ENCODE results near the gene PTPN20. TPM values are rescaled to one million over a fixed set of nuclear protein-coding genes. Genes with fewer than 3 reads are reported as not detected.
"Not testable (repeated sequence)": the region's sequence is repeated elsewhere in the genome, so short reads cannot be mapped to it uniquely, and the experiment has no call there.

The PTPN20 gene
- total and polyA plus RNA-seq, 2 of the 8 experiments (the other 6 are each of a cell fraction or from before 2014, with no cell fraction given): not detected

- DNase-seq (ENCODE audit: low read depth in 1 of 2, low spot score in 2 of 2); H3K9ac ChIP-seq (replicated peaks in 1 of 4; ENCODE audit: extremely low read depth in 1 of 4, low read depth in 3 of 4, low read length in 3 of 4); H4K20me1 ChIP-seq (replicated peaks in 1 of 2; ENCODE audit: control insufficient read depth in 1 of 2, insufficient read depth in 2 of 2, low read length in 2 of 2); H3K18ac ChIP-seq (ENCODE audit: extremely low read depth, low read length); H3K79me1 ChIP-seq (ENCODE audit: low read depth, low read length); H2BK120ac ChIP-seq (replicated peaks; ENCODE audit: low read depth, low read length); H3K4me1 ChIP-seq (replicated peaks in 1 of 4; ENCODE audit: control insufficient read depth in 3 of 4, insufficient read depth in 4 of 4, low read length in 3 of 4); H3K27ac ChIP-seq (ENCODE audit: low read depth, low read length); H2AK5ac ChIP-seq (ENCODE audit: low read depth, low read length); POLR2A ChIA-PET (ENCODE audit: partially characterized antibody); H2BK5ac ChIP-seq (ENCODE audit: low read depth, low read length); H3K23me2 ChIP-seq (ENCODE audit: low read depth, low read length); H2BK15ac ChIP-seq (ENCODE audit: low read length); H3K9me3 ChIP-seq (ENCODE audit: insufficient read depth in 2 of 2, low read depth in 1 of 2, low read length in 1 of 2); H3K14ac ChIP-seq (ENCODE audit: insufficient read length); H2BK12ac ChIP-seq (ENCODE audit: low read depth, low read length); H3K56ac ChIP-seq (replicated peaks; ENCODE audit: insufficient read length, low read depth, low read length); CTCF ChIA-PET (ENCODE audit: partially characterized antibody); H4K5ac ChIP-seq (ENCODE audit: insufficient read length, low read depth, low read length); H3K27me3 ChIP-seq (replicated peaks in 1 of 4; ENCODE audit: control insufficient read depth in 3 of 4, extremely low read depth in 1 of 4, insufficient read depth in 3 of 4, low read length in 3 of 4); H3K4me3 ChIP-seq (ENCODE audit: extremely low read depth in 1 of 4, insufficient read depth in 2 of 4, low read depth in 3 of 4, low read length in 4 of 4); H2AFZ ChIP-seq (ENCODE audit: low read length); H4K91ac ChIP-seq (replicated peaks; ENCODE audit: insufficient read length, low read length); H4K8ac ChIP-seq (ENCODE audit: extremely low read depth, insufficient read depth, low read length); H2BK20ac ChIP-seq (ENCODE audit: low read length); H3K4ac ChIP-seq (replicated peaks; ENCODE audit: insufficient read length, low read depth, low read length); H3K36me3 ChIP-seq (ENCODE audit: control insufficient read depth in 2 of 4, insufficient read depth in 4 of 4, low read length in 3 of 4); H3K4me2 ChIP-seq (ENCODE audit: insufficient read depth in 1 of 2, low read depth in 2 of 2, low read length in 2 of 2); H3K79me2 ChIP-seq (ENCODE audit: control insufficient read depth in 1 of 2, insufficient read depth in 2 of 2, low read length in 2 of 2); H3K23ac ChIP-seq (ENCODE audit: insufficient read length); FAIRE-seq: not testable (repeated sequence)
- WGBS, 2 experiments (ENCODE audit: extremely low coverage in 1 of 2, insufficient coverage in 1 of 2, insufficient read length in 1 of 2, insufficient replicate concordance in 2 of 2, low coverage in 1 of 2, low lambda C conversion rate in 2 of 2, missing lambda C conversion rate in 1 of 2): 75% methylated on average over 1 of the region's 1 CpG; no CpG with 5 or more reads in 1 of the 2 experiments
Observed at GRCh38 chr10:46932383-46932782, 21.2 kb downstream of the PTPN20 start.

GRCh38 chr10:46941091-46941490 lies 29.9 kb downstream of the PTPN20 start:
- H4K8ac ChIP-seq (ENCODE audit: extremely low read depth, insufficient read depth, low read length); H2BK5ac ChIP-seq (ENCODE audit: low read depth, low read length); H3K4me2 ChIP-seq (ENCODE audit: insufficient read depth in 1 of 2, low read depth in 2 of 2, low read length in 2 of 2); H2AFZ ChIP-seq (ENCODE audit: low read length); H3K36me3 ChIP-seq (ENCODE audit: control insufficient read depth in 2 of 4, insufficient read depth in 4 of 4, low read length in 3 of 4); H3K4ac ChIP-seq (replicated peaks; ENCODE audit: insufficient read length, low read depth, low read length); H3K56ac ChIP-seq (replicated peaks; ENCODE audit: insufficient read length, low read depth, low read length); CTCF ChIA-PET (ENCODE audit: partially characterized antibody); H4K20me1 ChIP-seq (replicated peaks in 1 of 2; ENCODE audit: control insufficient read depth in 1 of 2, insufficient read depth in 2 of 2, low read length in 2 of 2); H4K91ac ChIP-seq (replicated peaks; ENCODE audit: insufficient read length, low read length); H3K14ac ChIP-seq (ENCODE audit: insufficient read length); H4K5ac ChIP-seq (ENCODE audit: insufficient read length, low read depth, low read length); H2BK20ac ChIP-seq (ENCODE audit: low read length); H3K27ac ChIP-seq (ENCODE audit: low read depth, low read length); H3K79me1 ChIP-seq (ENCODE audit: low read depth, low read length); H3K4me1 ChIP-seq (replicated peaks in 1 of 4; ENCODE audit: control insufficient read depth in 3 of 4, insufficient read depth in 4 of 4, low read length in 3 of 4); DNase-seq (ENCODE audit: low read depth in 1 of 2, low spot score in 2 of 2); H3K9me3 ChIP-seq (ENCODE audit: insufficient read depth in 2 of 2, low read depth in 1 of 2, low read length in 1 of 2); FAIRE-seq; H3K23ac ChIP-seq (ENCODE audit: insufficient read length); H3K23me2 ChIP-seq (ENCODE audit: low read depth, low read length); H2AK5ac ChIP-seq (ENCODE audit: low read depth, low read length); H3K79me2 ChIP-seq (ENCODE audit: control insufficient read depth in 1 of 2, insufficient read depth in 2 of 2, low read length in 2 of 2); H3K18ac ChIP-seq (ENCODE audit: extremely low read depth, low read length); POLR2A ChIA-PET (ENCODE audit: partially characterized antibody); H3K4me3 ChIP-seq (ENCODE audit: extremely low read depth in 1 of 4, insufficient read depth in 2 of 4, low read depth in 3 of 4, low read length in 4 of 4); H3K27me3 ChIP-seq (replicated peaks in 1 of 4; ENCODE audit: control insufficient read depth in 3 of 4, extremely low read depth in 1 of 4, insufficient read depth in 3 of 4, low read length in 3 of 4); H2BK12ac ChIP-seq (ENCODE audit: low read depth, low read length); H3K9ac ChIP-seq (replicated peaks in 1 of 4; ENCODE audit: extremely low read depth in 1 of 4, low read depth in 3 of 4, low read length in 3 of 4); H2BK120ac ChIP-seq (replicated peaks; ENCODE audit: low read depth, low read length); H2BK15ac ChIP-seq (ENCODE audit: low read length): not testable (repeated sequence)
- no CpG with 5 or more reads among the region's 1 CpG for WGBS, 2 experiments (ENCODE audit: extremely low coverage in 1 of 2, insufficient coverage in 1 of 2, insufficient read length in 1 of 2, insufficient replicate concordance in 2 of 2, low coverage in 1 of 2, low lambda C conversion rate in 2 of 2, missing lambda C conversion rate in 1 of 2)
